SU-DHL-6 (cell line): ENCODE results near the gene PRICKLE2.

Source experiments
- H2AFZ ChIP-seq: fragments of 200-600 bp; sonication (generic); 2 replicates; pipeline ENCODE4 v1.6.1; 2014; ENCODE audit warnings: low read depth, mild to moderate bottlenecking, moderate library complexity, mixed read lengths, antibody characterized with exemption, low read length; ENCODE audit not compliant: severe bottlenecking
- H3F3A ChIP-seq: fragments of 200-600 bp; shearing (Covaris generic); 2 replicates; pipeline ENCODE4 v1.6.0; 2016; ENCODE audit warnings: antibody characterized with exemption, mild to moderate bottlenecking; ENCODE audit not compliant: insufficient read depth
- H3K27ac ChIP-seq: fragments of 200-600 bp; sonication (generic); 2 replicates; pipeline ENCODE4 v1.5.1; 2016; ENCODE audit warnings: low read depth, mild to moderate bottlenecking, low read length, moderate library complexity, mixed read lengths
- H3K27me3 ChIP-seq: fragments of 200-600 bp; sonication (generic), shearing (Covaris generic); 2 replicates; pipeline ENCODE4 v1.6.0; 2014; ENCODE audit warnings: mild to moderate bottlenecking, low read length
- H3K36me3 ChIP-seq: fragments of 200-600 bp; sonication (generic); 2 replicates; pipeline ENCODE4 v1.6.1; 2014; ENCODE audit warnings: mild to moderate bottlenecking, low read length, mixed read lengths
- H3K4me2 ChIP-seq: fragments of 300-600, 200-600 bp; shearing (Covaris generic), sonication (generic); 2 replicates; pipeline ENCODE4 v1.6.0; 2014; ENCODE audit warnings: low read length, low read depth, mild to moderate bottlenecking; ENCODE audit not compliant: poor library complexity, severe bottlenecking
- H3K4me3 ChIP-seq: fragments of 200-600 bp; sonication (generic); 2 replicates; pipeline ENCODE4 v1.5.1; 2014; ENCODE audit warnings: antibody characterized with exemption, low read length, mild to moderate bottlenecking, mixed read lengths; ENCODE audit not compliant: insufficient read depth, poor library complexity, severe bottlenecking
- H3K79me2 ChIP-seq: fragments of 200-600 bp; sonication (generic); 2 replicates; pipeline ENCODE4 v1.6.1; 2014; ENCODE audit warnings: mild to moderate bottlenecking, low read length, moderate library complexity; ENCODE audit not compliant: insufficient read depth
- H3K9ac ChIP-seq: fragments of 200-600 bp; sonication (generic); 2 replicates; pipeline ENCODE4 v1.7.0; 2014; ENCODE audit warnings: mild to moderate bottlenecking, low read length
- H3K9me2 ChIP-seq: fragments of 200-600 bp; sonication (generic); replicated peaks from 2 replicates; pipeline ENCODE4 v1.6.1; 2014; ENCODE audit warnings: low read length; ENCODE audit not compliant: insufficient read depth
- H3K9me3 ChIP-seq: fragments of 200-600 bp; sonication (generic); 2 replicates; pipeline ENCODE4 v1.6.1; 2014; ENCODE audit warnings: low read length, mixed read lengths; ENCODE audit not compliant: insufficient read depth
- H4K20me1 ChIP-seq: fragments of 200-600 bp; sonication (generic); 2 replicates; pipeline ENCODE4 v1.6.1; 2014; ENCODE audit warnings: low read depth, mild to moderate bottlenecking, antibody characterized with exemption, low read length, moderate library complexity, mixed read lengths
- EZH2phosphoT487 ChIP-seq: fragments of 200-600 bp; sonication (generic), shearing (Covaris generic); conservative IDR thresholded peaks from 2 replicates; pipeline ENCODE4 v1.6.1; 2018; ENCODE audit warnings: mild to moderate bottlenecking, antibody characterized with exemption, low read length, moderate library complexity, mixed read lengths
- TF ChIP-seq, protein P1 (sequence below): fragments of 200-600 bp; sonication (generic); IDR thresholded peaks from one replicate; pipeline ENCODE4 v1.5.1; 2017; ENCODE audit warnings: antibody characterized with exemption, mild to moderate bottlenecking, low read length, moderate library complexity; ENCODE audit not compliant: insufficient read depth, poor library complexity, severe bottlenecking

Gene PRICKLE2

DNA sequence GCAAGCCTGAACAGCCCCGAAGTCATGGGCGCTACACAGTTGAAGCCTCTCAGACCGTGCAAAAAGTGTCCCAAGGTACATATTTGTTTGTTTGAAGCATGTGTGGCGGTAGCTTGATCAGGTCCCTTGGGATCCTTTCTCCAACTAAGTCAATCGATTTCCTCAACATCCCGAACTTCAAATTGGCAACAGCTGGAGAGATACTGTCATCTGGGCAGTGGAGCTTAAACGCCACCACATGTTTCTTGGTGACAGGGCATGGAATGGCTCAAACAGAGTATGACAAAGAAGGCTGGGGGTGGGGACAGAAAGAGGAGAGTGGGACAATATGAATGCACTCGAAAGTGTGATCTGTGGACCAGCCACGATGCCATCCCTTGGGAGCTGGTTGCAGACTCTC lies 117.0 kb downstream of the PRICKLE2 start:
- H3F3A ChIP-seq = no peaks in the 10 kb centered on the region
- H4K20me1 ChIP-seq = no peaks in the 10 kb centered on the region
- no peak overlapping the region for H3K9ac ChIP-seq
- no peaks in the 10 kb centered on the region for H3K9me2 ChIP-seq
- H2AFZ ChIP-seq = no peak overlapping the region
- H3K27me3 ChIP-seq = no peaks in the 10 kb centered on the region
- no peak overlapping the region for H3K4me3 ChIP-seq
- TF ChIP-seq, protein P1, sequence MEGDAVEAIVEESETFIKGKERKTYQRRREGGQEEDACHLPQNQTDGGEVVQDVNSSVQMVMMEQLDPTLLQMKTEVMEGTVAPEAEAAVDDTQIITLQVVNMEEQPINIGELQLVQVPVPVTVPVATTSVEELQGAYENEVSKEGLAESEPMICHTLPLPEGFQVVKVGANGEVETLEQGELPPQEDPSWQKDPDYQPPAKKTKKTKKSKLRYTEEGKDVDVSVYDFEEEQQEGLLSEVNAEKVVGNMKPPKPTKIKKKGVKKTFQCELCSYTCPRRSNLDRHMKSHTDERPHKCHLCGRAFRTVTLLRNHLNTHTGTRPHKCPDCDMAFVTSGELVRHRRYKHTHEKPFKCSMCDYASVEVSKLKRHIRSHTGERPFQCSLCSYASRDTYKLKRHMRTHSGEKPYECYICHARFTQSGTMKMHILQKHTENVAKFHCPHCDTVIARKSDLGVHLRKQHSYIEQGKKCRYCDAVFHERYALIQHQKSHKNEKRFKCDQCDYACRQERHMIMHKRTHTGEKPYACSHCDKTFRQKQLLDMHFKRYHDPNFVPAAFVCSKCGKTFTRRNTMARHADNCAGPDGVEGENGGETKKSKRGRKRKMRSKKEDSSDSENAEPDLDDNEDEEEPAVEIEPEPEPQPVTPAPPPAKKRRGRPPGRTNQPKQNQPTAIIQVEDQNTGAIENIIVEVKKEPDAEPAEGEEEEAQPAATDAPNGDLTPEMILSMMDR = no peak
- no peak for TF ChIP-seq EZH2phosphoT487
- H3K27ac ChIP-seq = no peak overlapping the region
- no peaks in the 10 kb centered on the region for H3K36me3 ChIP-seq
- no peaks in the 10 kb centered on the region for H3K9me3 ChIP-seq
- H3K4me2 ChIP-seq = no peak overlapping the region
- H3K79me2 ChIP-seq = no peaks in the 10 kb centered on the region

DNA sequence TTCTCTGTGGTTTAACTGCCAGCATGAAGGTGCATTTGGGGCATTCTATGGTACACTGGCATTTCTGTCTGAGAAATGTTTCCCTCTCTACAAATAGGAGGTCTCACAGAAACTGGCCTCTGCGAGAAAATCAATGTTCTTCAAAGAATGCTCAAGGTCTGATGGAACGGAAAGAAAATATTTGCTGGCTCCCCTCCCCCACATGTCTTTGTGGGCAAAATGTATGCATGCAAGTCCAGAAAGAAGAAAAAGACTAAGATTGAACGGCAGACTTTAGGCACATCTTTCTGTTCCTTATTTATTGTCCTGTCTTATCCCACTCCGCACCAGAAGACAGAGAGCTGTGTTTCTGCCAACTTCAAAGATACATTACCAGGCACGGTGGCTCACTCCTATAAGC lies 118.1 kb downstream of the PRICKLE2 start:
- Histone ChIP-seq H3K4me3 (no peak overlapping the region), H3K9ac (no peak overlapping the region), H3K79me2 (no peaks in the 10 kb centered on the region), H3K9me2 (no peaks in the 10 kb centered on the region), H3K27me3 (no peaks in the 10 kb centered on the region), H3K4me2 (no peak overlapping the region), H3K27ac (no peak overlapping the region), H4K20me1 (no peaks in the 10 kb centered on the region), H3K9me3 (no peaks in the 10 kb centered on the region), H2AFZ (no peak overlapping the region), H3K36me3 (no peaks in the 10 kb centered on the region), H3F3A (no peaks in the 10 kb centered on the region)
- TF ChIP-seq, protein P1 = no peak
- no peak for TF ChIP-seq EZH2phosphoT487

DNA sequence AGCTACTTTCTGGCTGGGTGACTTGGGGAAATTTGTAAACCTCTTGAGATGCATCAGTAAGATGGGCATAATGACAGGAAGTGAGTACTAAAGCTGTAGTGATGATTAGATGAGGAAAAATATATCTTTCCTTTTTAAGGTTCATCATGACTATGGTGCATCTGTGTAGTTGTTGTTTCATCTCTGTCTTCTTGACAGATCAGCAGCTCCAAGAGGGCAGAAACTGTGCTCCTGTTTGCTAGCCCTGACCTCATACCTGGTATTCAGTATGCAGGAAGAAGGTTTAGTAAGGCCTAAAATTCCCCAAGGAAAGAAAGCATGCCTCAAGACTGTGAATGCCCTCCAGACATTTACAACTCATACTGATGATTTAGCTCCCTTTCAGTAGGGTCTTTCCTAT lies 119.5 kb downstream of the PRICKLE2 start:
- Histone ChIP-seq H3K27ac (no peak overlapping the region), H3F3A (no peaks in the 10 kb centered on the region), H3K9ac (no peak overlapping the region), H3K4me3 (no peak overlapping the region), H3K4me2 (no peak overlapping the region), H4K20me1 (no peaks in the 10 kb centered on the region), H2AFZ (no peak overlapping the region), H3K36me3 (no peaks in the 10 kb centered on the region), H3K9me2 (no peaks in the 10 kb centered on the region), H3K27me3 (no peaks in the 10 kb centered on the region), H3K9me3 (no peaks in the 10 kb centered on the region), H3K79me2 (no peaks in the 10 kb centered on the region)
- TF ChIP-seq, protein P1 = no peak
- TF ChIP-seq EZH2phosphoT487 = no peak
